MCF 10A (cell line): ENCODE results near the gene ISG15. TPM values are rescaled to one million over a fixed set of nuclear protein-coding genes. Genes with fewer than 3 reads are reported as not detected.
"Not testable (repeated sequence)": the region's sequence is repeated elsewhere in the genome, so short reads cannot be mapped to it uniquely, and the experiment has no call there.

Source experiments
- BruUV-seq: library from RNA; stranded (reverse); fragments of 400-500 nt; replicated peaks from 2 replicates; lab custom pipeline; 2021; lab: Mats Ljungman, UMichigan
- CTCF ChIA-PET: fragments of 300-600 bp; sonication (Branson Sonifier 250); formaldehyde crosslinking; extraction: SDS; loops from one replicate; lab custom pipeline; 2021; ENCODE audit warnings: antibody characterized with exemption, inconsistent platforms; lab: Yijun Ruan, JAX
- POLR2A ChIA-PET: fragments of 300-600, 350-650 bp; sonication (Branson Sonifier 250); formaldehyde crosslinking; extraction: SDS; loops from one replicate; lab custom pipeline; 2020; ENCODE audit warnings: antibody characterized with exemption, inconsistent platforms; lab: Yijun Ruan, JAX
- DNase-seq: peaks from one replicate; pipeline ENCODE4 v3.0.0-alpha.2; 2018; ENCODE audit not compliant: unreplicated experiment
- H3K27ac Mint-ChIP-seq: one replicate; pipeline ENCODE4 v1.8.0; 2022; ENCODE audit warnings: mild to moderate bottlenecking, low read depth, mixed read lengths; ENCODE audit not compliant: unreplicated experiment
- H3K27me3 Mint-ChIP-seq: one replicate; pipeline ENCODE4 v1.8.0; 2022; ENCODE audit warnings: mixed read lengths; ENCODE audit not compliant: insufficient read depth, unreplicated experiment
- H3K36me3 Mint-ChIP-seq: one replicate; pipeline ENCODE4 v1.8.0; 2022; ENCODE audit warnings: mild to moderate bottlenecking, moderate library complexity, mixed read lengths; ENCODE audit not compliant: insufficient read depth, unreplicated experiment
- H3K4me1 Mint-ChIP-seq: one replicate; pipeline ENCODE4 v1.8.0; 2022; ENCODE audit warnings: mixed read lengths; ENCODE audit not compliant: insufficient read depth, unreplicated experiment
- H3K4me3 Mint-ChIP-seq: one replicate; pipeline ENCODE4 v1.8.0; 2022; ENCODE audit warnings: mild to moderate bottlenecking, moderate library complexity, mixed read lengths; ENCODE audit not compliant: unreplicated experiment
- H3K9me3 Mint-ChIP-seq: one replicate; pipeline ENCODE4 v1.8.0; 2022; ENCODE audit warnings: mixed read lengths; ENCODE audit not compliant: unreplicated experiment
- intact Hi-C: fragments of 100-400 bp; cut with micrococcal nuclease; formaldehyde crosslinking; loops from 2 replicates; pipeline ENCODE4 v1.14.1; 2022
- total RNA-seq: library from RNA; stranded (reverse); gene quantifications from 2 replicates; pipeline ENCODE4 v1.2.3, GENCODE V29; 2022
- TF ChIP-seq, protein P1 (sequence below): fragments of 200-600 bp; IDR thresholded peaks from one replicate; pipeline ENCODE4 v1.8.0; 2022; ENCODE audit warnings: antibody characterized with exemption, mild to moderate bottlenecking; ENCODE audit not compliant: unreplicated experiment

ISG15 gene
- total RNA-seq, 1 experiment from 2014 or later, result 7.4 TPM

- CTCF ChIA-PET, result interaction anchor here (0.6 to 7.3 kb wide), 7 partner anchors 8 to 100 kb away, joined by 3 to 65 read pairs (median 4); no protein-coding TSS in a partner anchor
- TF ChIP-seq, protein P1, sequence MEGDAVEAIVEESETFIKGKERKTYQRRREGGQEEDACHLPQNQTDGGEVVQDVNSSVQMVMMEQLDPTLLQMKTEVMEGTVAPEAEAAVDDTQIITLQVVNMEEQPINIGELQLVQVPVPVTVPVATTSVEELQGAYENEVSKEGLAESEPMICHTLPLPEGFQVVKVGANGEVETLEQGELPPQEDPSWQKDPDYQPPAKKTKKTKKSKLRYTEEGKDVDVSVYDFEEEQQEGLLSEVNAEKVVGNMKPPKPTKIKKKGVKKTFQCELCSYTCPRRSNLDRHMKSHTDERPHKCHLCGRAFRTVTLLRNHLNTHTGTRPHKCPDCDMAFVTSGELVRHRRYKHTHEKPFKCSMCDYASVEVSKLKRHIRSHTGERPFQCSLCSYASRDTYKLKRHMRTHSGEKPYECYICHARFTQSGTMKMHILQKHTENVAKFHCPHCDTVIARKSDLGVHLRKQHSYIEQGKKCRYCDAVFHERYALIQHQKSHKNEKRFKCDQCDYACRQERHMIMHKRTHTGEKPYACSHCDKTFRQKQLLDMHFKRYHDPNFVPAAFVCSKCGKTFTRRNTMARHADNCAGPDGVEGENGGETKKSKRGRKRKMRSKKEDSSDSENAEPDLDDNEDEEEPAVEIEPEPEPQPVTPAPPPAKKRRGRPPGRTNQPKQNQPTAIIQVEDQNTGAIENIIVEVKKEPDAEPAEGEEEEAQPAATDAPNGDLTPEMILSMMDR, result no peak
- Mint-ChIP-seq H3K36me3 (peaks cover 16% of the 10 kb centered on the region), H3K4me3 (peak overlapping the region; percentile 91), H3K4me1 (peaks cover 9% of the 10 kb centered on the region), H3K9me3 (no peaks in the 10 kb centered on the region), H3K27me3 (no peaks in the 10 kb centered on the region), H3K27ac (peak overlapping the region; percentile 94)
- POLR2A ChIA-PET, result interaction anchor here (0.8 to 1.5 kb wide), 11 partner anchors 8 to 217 kb away, joined by 3 to 6 read pairs (median 4); partner anchors contain the start of genes HES4 and NOC2L
- intact Hi-C loops, result no loop called here
- no peak for DNase-seq
- TSS peak; percentile 76 for BruUV-seq
These were observed 788 bp downstream of the ISG15 start for GRCh38 chr1:1013922-1014648.

GRCh38 chr1:1014799-1015681, 1.7 kb downstream of the ISG15 start:
- Mint-ChIP-seq H3K36me3 (peaks cover 16% of the 10 kb centered on the region), H3K27me3 (no peaks in the 10 kb centered on the region), H3K4me3 (no peak overlapping the region), H3K9me3 (no peaks in the 10 kb centered on the region), H3K4me1 (peaks cover 9% of the 10 kb centered on the region), H3K27ac (no peak overlapping the region)
- CTCF ChIA-PET, result interaction anchor here (0.6 to 7.3 kb wide), 7 partner anchors 9 to 114 kb away, joined by 3 to 65 read pairs (median 4); no protein-coding TSS in a partner anchor
- POLR2A ChIA-PET, result interaction anchor here (1.1 kb wide), 1 partner anchor 49 kb away, joined by 3 read pairs; no protein-coding TSS in a partner anchor
- BruUV-seq, result no TSS peak
- intact Hi-C loops, result no loop called here
- TF ChIP-seq, protein P1, result peak; percentile 35
- DNase-seq, result peak; percentile 48

DNA sequence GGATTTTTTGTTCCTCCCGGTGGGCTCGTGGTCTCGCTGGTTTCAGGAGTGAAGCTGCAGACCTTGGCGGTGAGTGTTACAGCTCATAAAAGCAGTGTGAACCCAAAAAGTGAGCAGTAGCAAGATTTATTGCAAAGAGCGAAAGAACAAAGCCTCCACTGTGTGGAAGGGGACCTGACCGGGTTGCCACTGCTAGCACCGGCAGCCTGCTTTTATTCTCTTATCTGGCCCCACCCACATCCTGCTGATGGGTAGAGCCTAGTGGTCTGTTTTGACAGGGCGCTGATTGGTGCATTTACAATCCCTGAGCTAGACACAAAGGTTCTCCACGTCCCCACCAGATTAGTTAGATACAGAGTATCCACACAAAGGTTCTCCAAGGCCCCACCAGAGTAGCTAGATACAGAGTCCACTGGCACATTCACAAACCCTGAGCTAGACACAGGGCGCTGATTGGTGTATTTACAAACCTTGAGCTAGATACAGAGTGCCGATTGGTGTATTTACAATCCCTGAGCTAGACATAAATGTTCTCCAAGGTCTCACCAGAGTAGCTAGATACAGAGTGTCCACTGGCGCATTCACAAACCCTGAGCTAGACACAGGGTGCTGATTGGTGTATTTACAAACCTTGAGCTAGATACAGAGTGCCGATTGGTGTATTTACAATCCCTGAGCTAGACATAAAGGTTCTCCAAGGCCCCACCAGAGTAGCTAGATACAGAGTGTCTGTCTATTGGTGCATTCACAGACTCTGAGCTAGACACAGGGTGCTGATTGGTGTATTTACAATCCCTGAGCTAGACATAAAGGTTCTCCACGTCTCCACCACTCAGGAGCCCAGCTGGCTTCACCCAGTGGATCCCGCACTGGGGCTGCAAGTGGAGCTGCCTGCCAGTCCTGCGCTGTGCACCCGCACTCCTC, 4.4 kb downstream of the ISG15 start:
- H3K27me3 Mint-ChIP-seq, H3K27ac Mint-ChIP-seq, DNase-seq, H3K4me3 Mint-ChIP-seq, H3K9me3 Mint-ChIP-seq, intact Hi-C loops, BruUV-seq: not testable (repeated sequence)
- ChIA-PET CTCF (interaction anchor here (0.6 to 7.3 kb wide), 6 partner anchors 11 to 1029 kb away, joined by 3 to 65 read pairs (median 5); no protein-coding TSS in a partner anchor), POLR2A (interaction anchor here (1.1 kb wide), 1 partner anchor 127 kb away, joined by 4 read pairs; no protein-coding TSS in a partner anchor)
- H3K36me3 Mint-ChIP-seq, result peaks cover 11% of the 10 kb centered on the region
- H3K4me1 Mint-ChIP-seq, result peaks cover 14% of the 10 kb centered on the region

GRCh38 chr1:1018321-1018685, 5.0 kb downstream of the ISG15 start:
- DNase-seq, H3K27me3 Mint-ChIP-seq, H3K9me3 Mint-ChIP-seq, intact Hi-C loops, H3K4me3 Mint-ChIP-seq, BruUV-seq, H3K36me3 Mint-ChIP-seq, H3K27ac Mint-ChIP-seq: not testable (repeated sequence)
- CTCF ChIA-PET, result interaction anchor here (0.6 to 7.3 kb wide), 8 partner anchors 11 to 1028 kb away, joined by 3 to 65 read pairs (median 4); no protein-coding TSS in a partner anchor
- POLR2A ChIA-PET, result interaction anchor here (1.2 to 1.8 kb wide), 2 partner anchors 16 to 41 kb away, joined by 4 to 6 read pairs; no protein-coding TSS in a partner anchor
- H3K4me1 Mint-ChIP-seq, result peaks cover 15% of the 10 kb centered on the region
